ENCODE results near the gene EVI2B.
"Not testable (repeated sequence)": the region's sequence is repeated elsewhere in the genome, so short reads cannot be mapped to it uniquely, and the experiment has no call there.

Gene EVI2B

GRCh38 chr17:31310260-31310659 lies 3.6 kb downstream of the EVI2B start:
- peak; percentile 78 for DNase-seq (ENCODE audit: low spot score)

GRCh38 chr17:31309556-31309955 lies 4.3 kb downstream of the EVI2B start:
- DNase-seq (ENCODE audit: low spot score) = peak; percentile 84

DNA sequence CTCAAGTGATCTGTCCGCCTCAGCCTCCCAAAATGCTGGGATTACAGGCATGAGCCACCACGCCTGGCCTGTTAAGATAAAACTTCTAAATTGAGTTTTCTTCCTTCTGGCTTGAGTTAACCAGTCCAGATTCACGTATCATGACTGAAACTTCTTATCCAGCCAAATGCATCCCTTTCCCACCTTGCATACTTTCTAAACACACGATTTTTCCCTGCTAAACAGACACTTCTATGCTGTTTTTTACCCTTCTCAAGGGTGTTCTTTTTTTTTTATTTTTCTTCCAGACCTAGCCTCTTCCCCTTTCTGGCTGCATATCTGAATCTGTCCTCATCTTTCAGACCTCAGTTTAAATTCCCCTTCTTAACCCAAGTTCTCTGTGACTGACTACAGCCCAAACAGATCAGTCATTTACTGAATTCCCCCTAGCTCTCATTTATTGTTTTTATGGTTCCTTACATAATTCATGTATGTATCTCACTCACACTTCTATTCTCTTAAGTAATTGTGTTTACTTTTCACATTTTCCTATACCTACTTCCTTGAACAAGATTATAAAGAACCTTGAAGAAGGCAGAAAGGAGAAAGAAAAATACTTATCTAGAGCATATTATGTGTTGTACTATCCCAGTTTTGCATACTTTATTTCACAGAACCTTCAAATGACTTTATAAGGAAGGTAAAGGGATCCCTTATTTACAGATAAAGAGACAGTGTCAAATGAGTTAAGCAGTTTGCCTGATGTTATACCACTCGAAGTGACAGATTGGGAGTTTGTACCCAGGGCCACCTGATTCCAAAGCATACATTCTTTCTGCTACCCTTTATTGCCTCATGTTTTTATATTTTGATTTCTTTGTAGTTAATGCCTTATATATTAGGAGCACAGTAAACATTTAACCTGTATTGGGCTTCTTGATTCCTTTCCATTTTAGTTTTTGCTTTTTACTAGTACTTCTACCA lies 5.2 kb downstream of the EVI2B start:
- peak; percentile 34 for DNase-seq (ENCODE audit: low spot score)

GRCh38 chr17:31307640-31308039 lies 6.2 kb downstream of the EVI2B start:
- DNase-seq (ENCODE audit: low spot score) = no peak

- DNase-seq (ENCODE audit: low spot score) = no peak
Measured at GRCh38 chr17:31299624-31300023, 14.2 kb downstream of the EVI2B start.

GRCh38 chr17:31297090-31297489 lies 16.8 kb downstream of the EVI2B start, which contains the start of gene OMG:
Gene OMG (minus strand): TSS chr17:31297239. CDS start chr17:31296331, 908 bp downstream.
- DNase-seq (ENCODE audit: low spot score) = no peak

- no peak for DNase-seq (ENCODE audit: low spot score)
Measured at GRCh38 chr17:31296142-31296541, 17.7 kb downstream of the EVI2B start.

GRCh38 chr17:31295489-31295871 lies 18.4 kb downstream of the EVI2B start:
- no peak for DNase-seq (ENCODE audit: low spot score)

DNA sequence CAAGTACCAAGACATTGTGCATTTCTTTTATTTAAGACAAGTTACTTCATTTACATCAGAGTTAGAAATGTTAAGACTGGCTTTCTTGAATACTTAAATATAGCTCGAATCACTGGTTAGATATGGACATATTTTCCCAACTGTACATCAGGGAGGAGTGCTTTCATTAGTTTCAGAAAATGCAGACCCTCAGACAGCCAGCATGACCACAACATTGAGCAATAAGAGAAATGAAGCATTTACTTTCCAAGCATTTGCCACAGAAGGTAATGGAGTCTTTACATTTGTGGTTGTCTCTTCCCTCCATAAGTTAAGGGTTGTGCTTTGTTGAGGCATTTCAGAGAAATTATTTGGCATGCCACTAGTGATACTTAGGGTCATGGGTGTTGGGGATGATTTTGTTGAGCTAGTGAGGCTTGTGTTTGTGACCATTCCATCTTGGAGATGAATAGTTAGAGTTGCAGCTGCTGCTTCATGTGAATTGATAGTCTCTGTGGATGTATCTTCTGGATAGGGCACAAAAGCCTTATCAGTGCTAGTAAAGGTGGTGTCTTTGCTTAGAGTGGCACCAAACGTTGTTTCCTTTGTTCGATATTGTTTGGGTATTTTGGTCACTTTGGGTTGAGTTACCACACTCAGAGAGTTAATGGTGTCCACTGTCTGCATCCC lies 18.9 kb downstream of the EVI2B start:
- DNase-seq (ENCODE audit: low spot score) = no peak

GRCh38 chr17:31294231-31294630 lies 19.6 kb downstream of the EVI2B start:
- DNase-seq (ENCODE audit: low spot score) = no peak

- no peak for DNase-seq (ENCODE audit: low spot score)
Measured at GRCh38 chr17:31293581-31293980, 20.3 kb downstream of the EVI2B start.

DNA sequence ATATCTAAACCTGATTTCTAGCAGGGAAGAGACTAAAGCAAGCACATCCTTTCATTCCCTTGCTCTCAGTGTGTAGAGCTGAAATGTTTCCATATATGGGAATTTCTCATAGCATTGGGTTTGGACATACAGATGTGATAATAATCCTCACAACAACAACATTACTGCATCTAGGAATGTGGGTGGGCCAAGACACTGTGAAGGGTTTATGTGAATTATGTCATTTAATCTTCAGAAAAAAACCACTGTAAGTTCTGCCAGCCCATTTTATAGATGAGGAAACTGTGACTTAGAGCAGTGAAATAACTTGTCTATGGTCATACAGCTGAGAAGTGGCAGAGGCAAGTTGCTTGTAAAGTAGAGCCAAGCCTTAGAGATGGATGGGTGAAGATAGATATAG lies 22.0 kb downstream of the EVI2B start:
- no peak for DNase-seq (ENCODE audit: low spot score)

DNA sequence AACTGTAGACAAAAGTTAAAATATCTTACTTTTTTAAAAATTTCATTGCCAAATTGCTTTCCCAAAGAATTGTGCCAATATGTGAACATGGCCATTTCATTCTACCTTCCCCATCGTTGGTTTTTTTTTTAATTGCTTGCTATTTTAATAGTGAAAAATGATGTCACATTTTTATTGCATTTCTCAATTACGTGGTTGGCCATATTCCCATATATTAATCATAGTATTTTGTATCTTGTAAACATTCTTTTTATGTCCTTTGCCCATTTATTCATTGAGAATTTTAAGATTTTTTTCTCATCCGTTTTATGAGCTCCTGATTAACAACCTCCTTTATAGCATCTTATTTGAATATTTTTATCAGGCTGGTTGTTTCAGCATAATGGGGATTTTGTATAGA lies 24.1 kb downstream of the EVI2B start:
- no peak for DNase-seq (ENCODE audit: low spot score)

DNA sequence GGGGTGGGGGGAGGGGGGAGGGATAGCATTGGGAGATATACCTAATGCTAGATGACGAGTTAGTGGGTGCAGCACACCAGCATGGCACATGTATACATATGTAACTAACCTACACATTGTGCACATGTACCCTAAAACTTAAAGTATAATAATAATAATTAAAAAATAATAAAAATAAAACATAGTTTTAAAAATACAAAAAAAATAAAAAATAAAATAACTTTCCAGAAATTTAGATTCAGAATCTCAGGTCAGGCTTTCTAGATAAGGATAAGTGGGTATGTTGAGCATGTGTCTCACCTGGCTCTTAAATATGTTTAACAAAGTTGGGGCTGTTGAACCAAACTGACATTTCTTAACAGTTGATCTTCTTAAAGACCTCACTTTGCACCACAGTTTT lies 25.9 kb downstream of the EVI2B start:
- not testable (repeated sequence) for DNase-seq (ENCODE audit: low spot score)

- DNase-seq (ENCODE audit: low spot score) = no peak
Measured at GRCh38 chr17:31286587-31286986, 27.3 kb downstream of the EVI2B start.

DNA sequence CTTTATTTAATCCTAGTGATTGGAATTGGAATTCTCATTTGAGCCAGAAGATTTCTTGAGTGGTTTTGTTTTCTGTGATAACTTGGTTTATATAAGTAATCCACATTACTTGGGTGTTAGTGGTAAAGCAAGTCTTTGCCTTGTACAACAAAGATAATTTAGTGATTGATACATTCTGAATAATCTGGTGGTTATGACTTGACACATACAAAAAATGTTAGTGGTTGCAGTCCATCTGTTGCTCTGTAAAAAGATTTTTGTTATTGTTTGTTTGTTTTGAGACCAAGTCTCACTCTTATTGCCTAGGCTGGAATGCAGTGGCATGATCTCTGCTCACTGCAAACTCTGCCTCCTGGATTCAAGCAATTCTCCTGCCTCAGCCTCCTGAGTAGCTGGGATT lies 30.0 kb downstream of the EVI2B start:
- DNase-seq (ENCODE audit: low spot score) = no peak

- DNase-seq (ENCODE audit: low spot score) = no peak
Measured at GRCh38 chr17:31281061-31281460, 32.8 kb downstream of the EVI2B start.

DNA sequence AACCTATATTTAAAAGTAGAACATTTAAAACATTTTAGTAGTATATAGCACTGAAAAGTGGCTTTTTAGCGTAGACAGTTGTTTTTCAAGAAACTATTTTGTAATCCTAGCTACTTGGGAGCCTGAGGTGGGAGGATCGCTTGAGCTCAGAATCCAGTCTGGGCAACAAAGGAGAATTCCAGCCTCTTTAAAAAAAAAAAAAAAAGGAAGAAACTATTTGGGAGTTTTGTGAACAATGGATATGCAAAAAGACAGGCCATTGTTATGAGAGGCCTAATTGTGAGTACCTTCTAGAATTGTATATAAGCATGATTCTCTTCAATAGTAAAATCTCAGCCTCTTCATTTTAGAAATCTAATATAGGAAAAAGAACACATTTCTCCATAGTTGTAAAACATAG lies 34.5 kb downstream of the EVI2B start:
- no peak for DNase-seq (ENCODE audit: low spot score)

DNA sequence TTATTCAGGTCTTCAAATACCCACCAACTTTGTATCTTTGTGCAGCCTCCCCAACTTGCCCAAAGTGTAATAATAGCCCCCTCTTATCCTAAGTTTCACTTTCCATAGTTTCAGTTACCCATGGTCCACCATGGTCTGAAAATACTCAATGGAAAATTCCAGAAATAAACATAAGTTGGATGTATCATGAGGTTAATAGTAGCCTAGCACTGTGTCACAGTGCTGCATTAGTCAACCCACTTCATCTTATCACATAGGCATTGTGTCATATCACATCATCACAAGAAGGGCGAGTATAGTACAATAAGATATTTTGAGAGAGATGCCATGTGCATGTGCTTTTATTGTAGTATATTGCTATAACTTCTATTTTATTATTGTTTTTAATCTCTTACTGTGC lies 38.7 kb downstream of the EVI2B start:
- DNase-seq (ENCODE audit: low spot score) = no peak

GRCh38 chr17:31274252-31274651 lies 39.6 kb downstream of the EVI2B start:
- DNase-seq (ENCODE audit: low spot score) = no peak

- DNase-seq (ENCODE audit: low spot score) = no peak
Measured at GRCh38 chr17:31273516-31273915, 40.3 kb downstream of the EVI2B start.

DNA sequence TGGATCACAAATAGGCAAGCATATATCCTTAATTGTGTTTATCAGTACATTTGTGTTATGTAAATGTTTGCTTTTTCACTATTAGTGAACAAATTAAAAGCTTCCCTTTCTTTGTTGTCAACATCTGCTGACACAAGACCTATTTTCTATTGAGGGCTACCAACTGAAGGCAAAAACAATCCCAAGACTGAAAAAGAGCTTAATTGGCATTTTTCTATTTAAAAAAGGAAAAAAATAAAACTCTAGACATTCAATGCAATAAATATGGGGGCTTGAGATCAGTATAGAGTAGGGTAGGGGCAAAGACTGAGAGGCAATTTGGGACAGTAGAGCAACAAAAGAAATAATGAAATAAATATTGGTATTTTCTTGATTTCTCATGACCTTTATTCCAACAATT lies 41.1 kb downstream of the EVI2B start:
- no peak for DNase-seq (ENCODE audit: low spot score)

DNA sequence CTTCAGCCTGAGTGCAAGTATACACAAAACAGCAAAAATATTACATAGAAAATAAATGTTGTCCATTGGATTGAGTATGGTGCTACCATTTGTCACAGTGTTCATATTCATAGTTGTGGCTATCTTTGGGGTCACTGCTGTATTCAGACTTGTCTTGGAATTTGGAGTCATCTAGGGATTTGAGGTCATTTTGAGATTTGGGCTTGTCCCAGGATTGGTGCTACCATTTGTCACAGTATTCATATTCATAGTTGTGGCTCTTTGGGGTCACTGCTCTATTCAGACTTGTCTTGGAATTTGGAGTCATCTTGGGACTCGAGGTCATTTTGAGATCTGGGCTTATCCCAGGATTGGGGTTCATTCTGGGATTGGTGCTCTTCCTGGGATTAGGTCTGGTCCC lies 41.6 kb downstream of the EVI2B start:
- no peak for DNase-seq (ENCODE audit: low spot score)

Data from NAMALWA (cell line).